HEK293 (cell line): ENCODE results near the gene KIF12.

ENCODE experiments used
- CTCF ChIA-PET: fragments of 350-600 bp; formaldehyde crosslinking; extraction: SDS; loops from one replicate; lab custom pipeline; 2021; ENCODE audit warnings: antibody characterized with exemption; lab: Yijun Ruan, JAX
- POLR2A ChIA-PET: fragments of 300-600 bp; formaldehyde crosslinking; extraction: SDS; loops from one replicate; lab custom pipeline; 2020; ENCODE audit warnings: antibody characterized with exemption, inconsistent platforms; lab: Yijun Ruan, JAX
- H3K27ac ChIP-seq: fragments of 200-500 bp; sonication (Bioruptor generic); 2 replicates; pipeline ENCODE4 v1.5.1; 2014; ENCODE audit warnings: low read depth, low read length, control low read depth, inconsistent platforms; ENCODE audit errors: extremely low read depth
- H3K36me3 ChIP-seq, 2 experiments: fragments of 200-500 bp in 1 of 2; sonication (Bioruptor generic) in 1 of 2; 1 replicate in 1 of 2; 2 replicates in 1 of 2; pipeline ENCODE4 v1.5.1; 2014 to 2017; ENCODE audit warnings: inconsistent platforms in 2 of 2, low read length in 2 of 2; ENCODE audit not compliant: control insufficient read depth in 2 of 2, insufficient read depth in 1 of 2
- H3K4me1 ChIP-seq: fragments of 200-500 bp; sonication (Bioruptor generic); 2 replicates; pipeline ENCODE4 v1.5.1; 2014; ENCODE audit warnings: mild to moderate bottlenecking, low read length, inconsistent platforms; ENCODE audit not compliant: control insufficient read depth, insufficient read depth
- H3K4me3 ChIP-seq: 2 replicates; pipeline ENCODE4 v1.5.1; 2011; ENCODE audit warnings: low read depth, mild to moderate bottlenecking, control low read depth, low read length, moderate library complexity
- H3K9me3 ChIP-seq: fragments of 200-500 bp; sonication (Bioruptor generic); 2 replicates; pipeline ENCODE4 v1.5.1; 2014; ENCODE audit warnings: low read depth, low read length, inconsistent platforms; ENCODE audit not compliant: control insufficient read depth, insufficient read depth
- INSM2 ChIP-seq: fragments of 450-650 bp; formaldehyde crosslinking; IDR thresholded peaks from 2 replicates; pipeline ENCODE4 v1.5.1; 2016; ENCODE audit warnings: missing biosample characterization, missing genetic modification characterization
- KLF1 ChIP-seq: fragments of 450-650 bp; formaldehyde crosslinking; IDR thresholded peaks from 2 replicates; pipeline ENCODE4 v1.5.1; 2016; ENCODE audit warnings: missing biosample characterization, missing genetic modification characterization
- PATZ1 ChIP-seq: fragments of 450-650 bp; formaldehyde crosslinking; IDR thresholded peaks from 2 replicates; pipeline ENCODE4 v1.5.1; 2016; ENCODE audit warnings: missing biosample characterization, missing genetic modification characterization
- PRDM6 ChIP-seq: fragments of 450-650 bp; formaldehyde crosslinking; IDR thresholded peaks from 2 replicates; pipeline ENCODE4 v1.5.1; 2017; ENCODE audit warnings: missing biosample characterization, missing genetic modification characterization
- ZNF169 ChIP-seq: fragments of 450-650 bp; formaldehyde crosslinking; IDR thresholded peaks from 2 replicates; pipeline ENCODE4 v1.5.1; 2016; ENCODE audit warnings: missing biosample characterization, missing genetic modification characterization
- ZNF202 ChIP-seq: fragments of 450-650 bp; formaldehyde crosslinking; IDR thresholded peaks from 2 replicates; pipeline ENCODE4 v1.5.1; 2016; ENCODE audit warnings: missing biosample characterization, missing genetic modification characterization, borderline replicate concordance
- ZNF239 ChIP-seq: fragments of 450-650 bp; formaldehyde crosslinking; IDR thresholded peaks from 2 replicates; pipeline ENCODE4 v1.5.1; 2016; ENCODE audit warnings: missing biosample characterization, missing genetic modification characterization
- ZNF280C ChIP-seq: fragments of 450-650 bp; formaldehyde crosslinking; IDR thresholded peaks from 2 replicates; pipeline ENCODE4 v1.5.1; 2016; ENCODE audit warnings: missing biosample characterization, missing genetic modification characterization
- ZNF362 ChIP-seq: fragments of 450-650 bp; formaldehyde crosslinking; IDR thresholded peaks from 2 replicates; pipeline ENCODE4 v1.5.1; 2016; ENCODE audit warnings: missing biosample characterization, missing genetic modification characterization
- ZNF37A ChIP-seq: fragments of 450-650 bp; IDR thresholded peaks from 2 replicates; pipeline ENCODE4 v1.5.1; 2018; ENCODE audit warnings: missing biosample characterization, missing genetic modification characterization
- ZNF398 ChIP-seq: fragments of 450-650 bp; formaldehyde crosslinking; IDR thresholded peaks from 2 replicates; pipeline ENCODE4 v1.5.1; 2017; ENCODE audit warnings: missing biosample characterization, missing genetic modification characterization
- ZNF544 ChIP-seq: fragments of 450-650 bp; formaldehyde crosslinking; IDR thresholded peaks from 2 replicates; pipeline ENCODE4 v1.5.0; 2017; ENCODE audit warnings: missing biosample characterization, missing genetic modification characterization
- ZNF561 ChIP-seq: fragments of 450-650 bp; IDR thresholded peaks from 2 replicates; pipeline ENCODE4 v1.5.1; 2018; ENCODE audit warnings: missing biosample characterization, missing genetic modification characterization, borderline replicate concordance
- ZNF596 ChIP-seq: fragments of 450-650 bp; IDR thresholded peaks from 2 replicates; pipeline ENCODE4 v1.5.0; 2018; ENCODE audit warnings: missing biosample characterization, mild to moderate bottlenecking, missing genetic modification characterization, moderate library complexity
- ZNF645 ChIP-seq: fragments of 450-650 bp; formaldehyde crosslinking; IDR thresholded peaks from 2 replicates; pipeline ENCODE4; 2016; ENCODE audit warnings: missing biosample characterization, missing genetic modification characterization
- ZNF701 ChIP-seq: fragments of 450-650 bp; formaldehyde crosslinking; IDR thresholded peaks from 2 replicates; pipeline ENCODE4 v1.5.1; 2016; ENCODE audit warnings: missing biosample characterization, missing genetic modification characterization
- ZNF837 ChIP-seq: fragments of 450-650 bp; formaldehyde crosslinking; IDR thresholded peaks from 2 replicates; pipeline ENCODE4 v1.5.1; 2016; ENCODE audit warnings: missing biosample characterization, missing genetic modification characterization
- ZSCAN4 ChIP-seq: fragments of 450-650 bp; formaldehyde crosslinking; IDR thresholded peaks from 2 replicates; pipeline ENCODE4 v1.5.1; 2017; ENCODE audit warnings: missing biosample characterization, missing genetic modification characterization
- ZSCAN5A ChIP-seq: fragments of 450-650 bp; formaldehyde crosslinking; IDR thresholded peaks from 2 replicates; pipeline ENCODE4 v1.5.1; 2016; ENCODE audit warnings: missing biosample characterization, missing genetic modification characterization

KIF12 gene

GRCh38 chr9:114140401-114140800 lies 41.3 kb upstream of the KIF12 start:
- POLR2A ChIA-PET = no interaction called here
- Histone ChIP-seq H3K9me3 (no peaks in the 10 kb centered on the region), H3K36me3 (no peaks in the 10 kb centered on the region)
- TF ChIP-seq ZNF202 (no peak), ZNF596 (tag by site-specific recombination) (no peak), ZNF837 (tag by site-specific recombination) (no peak), ZNF169 (tag by site-specific recombination) (no peak)
- TF ChIP-seq, all 188 proteins: peak for 0
- Histone ChIP-seq H3K4me3 (no peak overlapping the region), H3K4me1 (no peaks in the 10 kb centered on the region), H3K27ac (no peak overlapping the region)
- CTCF ChIA-PET = interaction anchor here (1.0 to 4.0 kb wide), 4 partner anchors 9 to 151 kb away, joined by 5 to 22 read pairs (median 12); no protein-coding TSS in a partner anchor

- no peak overlapping the region for H3K27ac ChIP-seq
- no peak overlapping the region for H3K4me3 ChIP-seq
- H3K9me3 ChIP-seq = no peaks in the 10 kb centered on the region
- ChIA-PET POLR2A (no interaction called here), CTCF (interaction anchor here (1.0 to 4.0 kb wide), 2 partner anchors 7 to 152 kb away, joined by 5 to 14 read pairs; no protein-coding TSS in a partner anchor)
- H3K4me1 ChIP-seq = no peaks in the 10 kb centered on the region
- no peaks in the 10 kb centered on the region for H3K36me3 ChIP-seq
- TF ChIP-seq ZNF398 = no peak
- TF ChIP-seq ZSCAN5A (tag by site-specific recombination) = no peak
- TF ChIP-seq ZNF561 (tag by site-specific recombination) = no peak
- TF ChIP-seq ZNF544 (tag by site-specific recombination) = no peak
- no peak for TF ChIP-seq ZNF239
- no peak for TF ChIP-seq ZNF37A
- no peak for TF ChIP-seq ZSCAN4 (tag by site-specific recombination)
- TF ChIP-seq ZNF362 (tag by site-specific recombination) = no peak
- no peak for TF ChIP-seq KLF1 (tag by site-specific recombination)
- no peak for TF ChIP-seq PRDM6 (tag by site-specific recombination)
- TF ChIP-seq ZNF280C (tag by site-specific recombination) = no peak
- no peak for TF ChIP-seq ZNF645 (tag by site-specific recombination)
- TF ChIP-seq ZNF701 (tag by site-specific recombination) = no peak
- no peak for TF ChIP-seq PATZ1 (tag by site-specific recombination)
- no peak for TF ChIP-seq INSM2 (tag by site-specific recombination)
These were observed 40.0 kb upstream of the KIF12 start for GRCh38 chr9:114139071-114139470.
